GM06990 (cell line): ENCODE results near the gene CDK13.

Source experiments
- DNase-seq: peaks from one replicate; pipeline ENCODE4 v3.0.0-alpha.2; 2011; ENCODE audit not compliant: insufficient read length; ENCODE audit errors: extremely low read depth
- H3K27me3 ChIP-seq: replicated peaks from 2 replicates; pipeline ENCODE4 v1.6.0; 2011; ENCODE audit warnings: low read length; ENCODE audit not compliant: control insufficient read depth, insufficient read depth
- H3K36me3 ChIP-seq: 2 replicates; pipeline ENCODE4 v1.5.1; 2011; ENCODE audit warnings: low read length; ENCODE audit not compliant: control insufficient read depth, insufficient read depth
- H3K4me3 ChIP-seq: replicated peaks from 2 replicates; pipeline ENCODE4 v1.5.1; 2011; ENCODE audit warnings: low read depth, mild to moderate bottlenecking, control low read depth, low read length
- TF ChIP-seq, protein P1 (sequence below): IDR thresholded peaks from 2 replicates; pipeline ENCODE4 v1.5.1; 2011; ENCODE audit warnings: low read length, control low read depth, mild to moderate bottlenecking, inconsistent platforms; ENCODE audit not compliant: insufficient read depth, poor library complexity, severe bottlenecking

The CDK13 gene

GRCh38 chr7:40059057-40059456 lies 109.0 kb downstream of the CDK13 start:
- Histone ChIP-seq H3K36me3 (no peaks in the 10 kb centered on the region; the same call in 1 of the 2 replicates), H3K4me3 (no peak overlapping the region), H3K27me3 (no peaks in the 10 kb centered on the region)
- DNase-seq, result no peak
- TF ChIP-seq, protein P1, sequence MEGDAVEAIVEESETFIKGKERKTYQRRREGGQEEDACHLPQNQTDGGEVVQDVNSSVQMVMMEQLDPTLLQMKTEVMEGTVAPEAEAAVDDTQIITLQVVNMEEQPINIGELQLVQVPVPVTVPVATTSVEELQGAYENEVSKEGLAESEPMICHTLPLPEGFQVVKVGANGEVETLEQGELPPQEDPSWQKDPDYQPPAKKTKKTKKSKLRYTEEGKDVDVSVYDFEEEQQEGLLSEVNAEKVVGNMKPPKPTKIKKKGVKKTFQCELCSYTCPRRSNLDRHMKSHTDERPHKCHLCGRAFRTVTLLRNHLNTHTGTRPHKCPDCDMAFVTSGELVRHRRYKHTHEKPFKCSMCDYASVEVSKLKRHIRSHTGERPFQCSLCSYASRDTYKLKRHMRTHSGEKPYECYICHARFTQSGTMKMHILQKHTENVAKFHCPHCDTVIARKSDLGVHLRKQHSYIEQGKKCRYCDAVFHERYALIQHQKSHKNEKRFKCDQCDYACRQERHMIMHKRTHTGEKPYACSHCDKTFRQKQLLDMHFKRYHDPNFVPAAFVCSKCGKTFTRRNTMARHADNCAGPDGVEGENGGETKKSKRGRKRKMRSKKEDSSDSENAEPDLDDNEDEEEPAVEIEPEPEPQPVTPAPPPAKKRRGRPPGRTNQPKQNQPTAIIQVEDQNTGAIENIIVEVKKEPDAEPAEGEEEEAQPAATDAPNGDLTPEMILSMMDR, result no peak

DNA sequence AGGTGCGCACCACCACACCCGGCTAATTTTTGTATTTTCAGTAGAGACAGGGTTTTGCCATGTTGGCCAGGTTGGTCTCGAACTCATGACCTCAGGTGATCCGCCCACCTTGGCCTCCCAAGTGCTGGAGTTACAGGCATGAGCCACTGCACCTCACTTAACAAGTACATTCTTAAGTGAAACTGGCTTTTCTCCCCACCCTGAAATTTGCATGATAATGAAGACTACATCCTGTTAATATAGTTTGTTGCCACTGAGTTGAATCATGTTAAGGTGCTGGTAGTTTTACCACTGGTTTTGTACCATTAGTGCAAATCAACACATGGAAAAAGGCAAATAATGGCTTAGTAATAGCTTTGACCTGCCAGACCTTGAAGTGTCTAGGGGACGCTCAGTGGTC lies 122.2 kb downstream of the CDK13 start:
- Histone ChIP-seq H3K36me3 (no peaks in the 10 kb centered on the region; the same call in 1 of the 2 replicates), H3K27me3 (no peaks in the 10 kb centered on the region), H3K4me3 (no peak overlapping the region)
- DNase-seq, result peak; percentile 8
- TF ChIP-seq, protein P1, result no peak

DNA sequence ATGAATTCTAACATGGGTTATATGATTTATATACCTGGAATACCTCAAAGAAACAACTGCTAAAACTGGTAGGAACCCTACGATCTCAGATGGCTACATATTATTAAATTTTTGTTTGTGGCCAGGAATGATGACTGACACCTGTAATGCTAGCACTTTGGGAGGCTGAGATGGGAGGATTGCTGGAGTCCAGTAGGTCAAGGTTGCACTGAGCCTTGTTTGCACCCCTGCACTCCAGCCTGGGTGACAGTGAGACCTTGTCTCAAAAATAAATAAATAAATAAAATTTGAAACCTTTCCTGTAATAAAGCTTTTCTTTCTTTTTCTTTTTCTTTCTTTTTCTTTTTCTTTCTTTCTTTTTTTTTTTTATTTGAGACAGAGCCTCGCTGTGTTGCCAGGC lies 123.2 kb downstream of the CDK13 start:
- TF ChIP-seq, protein P1, result no peak
- DNase-seq, result no peak

GRCh38 chr7:40077849-40078248 lies 127.8 kb downstream of the CDK13 start:
- no peak overlapping the region for H3K4me3 ChIP-seq
- TF ChIP-seq, protein P1, result no peak
- no peaks in the 10 kb centered on the region for H3K27me3 ChIP-seq
- DNase-seq, result no peak
- H3K36me3 ChIP-seq, result no peaks in the 10 kb centered on the region

More for the DNA sequence above, 123.2 kb downstream of the CDK13 start:
- Histone ChIP-seq H3K4me3 (no peak overlapping the region), H3K27me3 (no peaks in the 10 kb centered on the region), H3K36me3 (no peaks in the 10 kb centered on the region; the same call in 1 of the 2 replicates)

GRCh38 chr7:40092182-40092581 lies 142.1 kb downstream of the CDK13 start:
- H3K36me3 ChIP-seq, result peaks cover 2% of the 10 kb centered on the region

More at GRCh38 chr7:40092182-40092581, 142.1 kb downstream of the CDK13 start:
- TF ChIP-seq, protein P1, result no peak
- DNase-seq, result no peak
- Histone ChIP-seq H3K4me3 (no peak overlapping the region), H3K27me3 (no peaks in the 10 kb centered on the region)
